HG02588 (cell line): Measurements from ENCODE around the gene BBX.
"Not testable (repeated sequence)": the region's sequence is repeated elsewhere in the genome, so short reads cannot be mapped to it uniquely, and the experiment has no call there.

Experiments used
- ATAC-seq: cut with Tn5 transposase; IDR thresholded peaks from one replicate; pipeline ENCODE4 v1.9.1; 2021; ENCODE audit warnings: mild to moderate bottlenecking, moderate library complexity; ENCODE audit not compliant: unreplicated experiment

BBX gene

DNA sequence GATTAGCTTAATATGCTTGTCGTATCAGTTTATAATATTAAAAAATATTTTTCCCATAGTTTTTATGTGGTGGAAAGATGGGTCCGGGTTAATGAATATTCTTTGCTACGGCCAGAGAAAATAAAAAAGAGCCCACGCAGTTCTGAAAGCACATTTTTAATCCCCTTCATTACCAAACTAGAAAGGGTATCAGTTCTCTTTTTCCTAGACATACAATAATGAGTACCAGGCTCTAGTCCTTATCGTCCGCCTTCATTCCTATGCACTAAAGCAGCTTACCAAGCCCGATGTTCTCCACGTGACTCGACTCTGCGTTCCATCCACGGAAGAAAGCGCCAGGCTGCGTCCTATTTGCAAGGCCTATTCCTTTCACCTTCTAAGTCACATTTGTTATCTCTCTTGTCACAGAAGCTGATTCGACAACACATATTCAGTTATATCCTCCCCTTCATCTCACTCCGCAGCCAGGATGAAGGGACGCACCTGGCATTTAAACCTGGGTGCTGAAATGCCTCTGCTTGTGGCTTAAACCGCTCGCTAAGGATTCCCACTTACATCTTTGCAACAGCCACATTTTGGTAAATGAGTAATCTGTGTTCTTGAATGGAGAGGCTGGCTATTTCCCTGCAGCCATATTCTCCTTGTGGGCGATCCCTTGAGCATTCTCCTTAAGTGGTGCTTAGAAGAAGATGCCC lies 311.1 kb downstream of the BBX start:
- ATAC-seq, result no peak

DNA sequence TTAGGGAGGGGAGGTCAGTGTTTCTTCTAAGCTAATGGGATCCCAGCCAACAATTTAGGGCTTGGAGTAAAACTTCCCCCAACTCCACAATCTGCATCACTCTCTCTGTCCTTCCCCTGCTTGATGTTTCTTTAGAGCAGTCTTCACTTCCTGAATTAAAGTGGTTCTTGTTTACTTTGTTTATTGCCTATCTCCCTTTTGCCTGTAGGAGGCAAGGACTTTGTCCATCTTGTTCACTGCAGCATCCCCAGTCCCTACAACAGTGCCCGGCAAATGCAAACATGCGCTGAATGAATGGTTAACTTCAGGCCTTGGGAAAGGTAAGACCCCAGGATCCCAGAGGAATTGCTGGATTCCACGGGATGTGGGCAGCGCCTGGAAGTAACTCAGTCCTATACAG lies 312.2 kb downstream of the BBX start:
- not testable (repeated sequence) for ATAC-seq

DNA sequence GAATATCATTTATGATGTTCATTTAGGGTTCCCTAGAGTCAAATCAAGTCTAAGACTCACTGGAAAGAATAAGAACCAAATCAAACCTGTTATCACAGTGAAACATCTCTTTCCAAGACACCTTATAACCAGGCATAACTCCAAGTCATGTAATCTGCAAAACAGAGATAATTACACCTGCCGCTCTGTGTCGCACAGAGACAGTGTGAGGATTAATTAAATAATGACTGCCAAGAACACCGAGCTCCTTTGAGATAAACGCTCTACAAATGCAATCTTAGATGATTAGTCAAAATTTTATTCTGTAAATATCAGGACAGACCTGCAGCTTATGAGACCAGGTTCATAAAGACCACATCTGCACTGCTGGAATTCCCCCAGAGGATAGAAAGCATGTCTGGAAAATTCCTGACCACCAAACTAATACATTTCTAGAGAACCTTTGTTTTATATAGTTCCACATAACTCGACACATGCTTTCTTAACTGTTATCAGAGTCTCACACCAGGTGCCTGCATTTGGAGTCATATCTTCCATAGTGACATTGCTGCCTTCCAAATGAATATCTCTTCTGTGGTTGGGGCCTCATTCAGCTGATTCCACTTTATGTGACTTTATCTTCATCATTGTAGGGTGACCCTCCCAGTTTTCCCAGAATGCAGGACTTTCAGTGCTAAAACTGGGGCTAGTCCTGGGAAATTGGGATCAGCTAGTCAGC lies 315.3 kb downstream of the BBX start:
- ATAC-seq, result no peak

DNA sequence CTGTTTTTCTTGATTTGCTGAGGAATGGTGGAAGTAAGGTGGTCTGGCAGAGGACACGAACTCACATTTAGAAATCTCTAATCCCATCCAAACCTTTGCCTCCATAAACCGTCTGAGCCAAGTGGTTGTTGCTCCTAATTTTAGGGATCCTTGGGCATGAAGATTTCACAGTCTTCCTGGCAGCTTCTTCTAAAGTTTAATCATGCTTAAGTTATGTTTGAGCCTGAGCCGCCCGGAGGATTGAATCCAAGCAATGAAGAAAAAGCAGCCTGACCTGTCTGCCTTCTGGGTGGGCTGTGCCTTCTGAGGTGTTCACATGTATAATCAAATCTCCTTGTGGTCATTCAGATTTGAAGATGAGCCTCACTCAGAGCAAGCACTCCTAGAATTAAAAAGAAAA lies 319.1 kb downstream of the BBX start:
- ATAC-seq, result no peak

DNA sequence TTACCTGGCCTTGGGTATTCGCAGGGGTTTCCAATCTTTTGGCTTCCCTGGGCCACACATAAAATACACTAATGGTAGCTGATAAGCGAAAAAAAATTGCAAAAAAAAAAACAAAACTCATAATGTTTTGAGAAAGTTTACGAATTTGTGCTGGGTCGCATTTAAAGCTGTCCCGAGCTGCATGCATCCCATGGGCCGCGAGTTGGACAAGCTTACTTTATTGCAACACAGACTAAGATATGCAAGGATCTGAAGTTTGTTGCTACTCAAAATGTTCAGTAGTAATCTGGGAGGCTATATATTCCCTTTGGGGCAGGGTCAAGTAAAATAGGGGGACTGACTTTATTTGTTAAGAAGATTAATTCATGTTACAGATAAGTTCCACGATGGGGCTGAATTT lies 320.2 kb downstream of the BBX start:
- ATAC-seq, result no peak

DNA sequence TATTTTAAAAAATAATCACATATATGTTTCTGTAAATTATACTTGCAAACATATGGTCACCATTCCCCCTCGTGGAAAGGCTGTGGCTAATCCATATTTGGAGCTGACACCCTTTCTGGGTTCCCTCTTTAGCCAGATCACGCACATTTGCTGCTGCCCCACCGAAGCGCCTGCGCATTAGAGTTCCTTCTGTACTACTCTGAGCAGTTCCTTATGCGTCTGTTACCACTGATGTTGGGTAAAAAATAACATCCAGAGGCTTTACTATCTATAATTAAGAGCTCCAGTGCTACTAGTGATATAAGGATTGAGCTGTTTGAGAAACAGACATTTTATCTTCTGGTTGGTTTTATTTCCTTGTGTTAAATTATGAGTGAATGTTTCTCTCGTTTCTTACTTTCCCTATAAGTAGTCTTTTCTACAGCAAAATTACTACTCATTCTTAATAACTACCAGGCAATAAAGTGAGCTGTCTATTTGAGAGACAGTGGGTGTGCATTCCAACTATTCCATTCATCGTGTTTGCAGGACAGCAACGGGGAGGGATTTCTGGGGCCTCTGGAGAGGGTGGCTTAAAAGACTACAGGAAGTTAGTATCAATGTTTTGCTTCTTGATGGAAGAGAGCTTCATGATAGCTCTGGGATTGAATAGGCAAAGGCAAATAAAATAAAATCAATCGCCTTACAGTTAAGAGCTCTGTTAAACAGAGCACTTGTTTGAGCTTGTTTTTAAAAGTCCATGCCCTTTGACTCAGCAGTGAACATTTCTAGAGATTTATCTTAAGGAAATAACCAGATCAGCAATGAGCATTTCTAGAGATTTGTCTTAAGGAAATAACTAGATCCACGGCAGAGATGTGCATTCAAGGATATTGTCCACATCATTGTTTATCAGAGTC lies 322.9 kb downstream of the BBX start:
- ATAC-seq, result no peak

DNA sequence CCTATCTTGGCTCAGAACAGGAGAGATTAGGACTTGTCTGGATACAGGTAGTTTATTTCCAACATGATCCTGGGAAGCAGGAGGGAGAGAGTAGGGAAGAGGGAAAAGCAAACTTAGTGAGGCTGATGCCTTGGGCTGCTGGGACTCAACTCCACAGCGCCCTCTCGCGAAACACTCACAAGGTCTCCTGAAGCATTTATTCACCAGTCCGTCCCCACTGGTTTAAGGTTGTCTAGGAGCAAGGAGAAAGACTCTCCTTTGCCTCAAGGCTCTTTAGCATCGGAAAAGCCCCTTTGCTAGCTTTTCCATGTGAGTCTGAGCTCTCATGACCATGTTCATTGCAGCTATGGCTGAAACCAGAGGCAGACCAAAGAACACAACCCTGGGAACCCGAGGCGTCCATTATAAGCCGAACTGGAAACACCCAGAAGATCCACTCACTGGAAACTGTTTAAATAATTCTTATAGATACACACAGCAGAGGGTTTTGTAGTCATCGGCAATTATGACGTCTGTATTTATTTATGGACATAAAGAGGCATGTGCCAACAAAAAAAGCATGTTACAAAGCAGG lies 323.6 kb downstream of the BBX start:
- ATAC-seq, result no peak

DNA sequence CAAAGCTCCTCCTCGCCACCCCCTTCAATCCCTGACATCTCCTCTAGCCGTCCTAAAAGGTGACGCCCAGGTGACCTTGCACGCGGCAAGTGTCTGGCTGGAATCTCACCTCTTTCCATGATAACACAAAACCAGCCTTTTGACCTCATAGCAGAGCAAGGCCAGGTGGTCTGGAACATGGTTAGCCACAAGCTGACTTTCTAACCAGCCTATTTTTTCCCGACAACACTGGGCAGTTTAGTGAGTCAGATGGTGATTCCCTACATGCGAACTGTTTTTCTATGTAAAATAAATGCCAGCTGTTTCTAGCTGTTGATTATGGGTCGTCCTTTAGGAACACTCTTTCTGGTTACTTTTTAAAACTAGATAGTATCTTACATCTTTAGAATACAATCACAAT lies 325.0 kb downstream of the BBX start:
- ATAC-seq, result no peak

DNA sequence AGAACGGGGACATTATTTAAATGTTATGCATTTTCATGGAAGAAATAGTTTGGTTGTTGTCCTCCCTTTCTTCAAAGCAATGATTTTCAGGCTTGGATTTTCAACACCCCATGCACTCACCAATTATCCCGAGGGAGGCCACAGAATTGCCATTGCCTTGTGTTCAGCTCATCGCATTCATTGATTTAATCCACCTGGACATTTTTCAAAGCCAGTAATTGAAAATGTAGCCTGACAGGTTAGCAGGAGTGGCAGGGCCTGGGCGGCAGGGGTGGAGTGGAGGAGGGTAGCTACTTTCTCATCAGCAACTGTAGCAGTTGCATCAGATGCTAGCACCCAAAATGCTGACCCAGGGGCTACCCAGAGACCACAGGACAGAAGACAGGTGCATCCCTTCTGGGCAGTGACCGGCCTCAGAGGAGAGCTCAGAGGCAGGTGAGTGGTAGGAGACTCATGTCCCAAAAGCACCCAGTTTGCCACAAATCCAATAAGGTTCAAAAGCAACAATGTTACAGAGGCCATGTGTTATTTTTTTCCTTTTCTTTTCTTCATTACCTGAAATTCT lies 325.7 kb downstream of the BBX start:
- ATAC-seq, result no peak

DNA sequence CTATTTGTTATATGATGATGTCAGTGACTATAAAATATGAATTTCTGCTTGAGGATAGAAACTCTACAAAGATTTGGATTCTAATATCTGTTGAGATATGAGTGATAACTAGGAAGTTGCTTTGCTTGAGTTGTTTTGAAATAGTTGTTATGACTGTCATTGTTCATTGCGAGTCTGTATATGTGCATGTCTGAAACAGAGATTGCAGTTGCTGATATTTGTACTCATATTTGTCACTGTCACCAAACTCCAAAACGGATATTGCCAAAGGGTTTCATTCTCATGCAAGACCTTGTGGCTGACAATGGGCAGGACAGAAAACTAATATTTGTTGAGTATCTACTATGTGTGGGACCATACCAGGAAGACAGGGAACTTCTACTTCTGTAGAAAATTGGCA lies 327.9 kb downstream of the BBX start:
- no peak for ATAC-seq

DNA sequence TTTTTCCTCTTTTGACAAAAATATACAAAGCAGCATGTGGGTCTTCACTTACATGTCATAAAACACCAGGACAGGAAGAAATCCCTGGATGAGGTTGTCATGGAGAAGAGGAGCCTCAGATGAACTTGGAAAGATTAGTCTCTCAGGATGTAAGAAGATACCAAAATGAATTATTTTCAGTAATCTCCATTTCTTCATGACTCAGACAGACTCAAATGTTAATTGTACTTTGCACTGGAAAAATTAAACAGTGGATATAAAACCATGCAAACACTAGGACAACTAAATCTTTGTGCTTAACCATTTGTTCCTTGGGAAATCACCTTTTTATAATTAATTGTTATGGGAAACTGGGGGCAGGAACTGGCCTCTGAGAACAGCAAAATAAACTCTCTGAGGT lies 331.1 kb downstream of the BBX start:
- ATAC-seq, result no peak

DNA sequence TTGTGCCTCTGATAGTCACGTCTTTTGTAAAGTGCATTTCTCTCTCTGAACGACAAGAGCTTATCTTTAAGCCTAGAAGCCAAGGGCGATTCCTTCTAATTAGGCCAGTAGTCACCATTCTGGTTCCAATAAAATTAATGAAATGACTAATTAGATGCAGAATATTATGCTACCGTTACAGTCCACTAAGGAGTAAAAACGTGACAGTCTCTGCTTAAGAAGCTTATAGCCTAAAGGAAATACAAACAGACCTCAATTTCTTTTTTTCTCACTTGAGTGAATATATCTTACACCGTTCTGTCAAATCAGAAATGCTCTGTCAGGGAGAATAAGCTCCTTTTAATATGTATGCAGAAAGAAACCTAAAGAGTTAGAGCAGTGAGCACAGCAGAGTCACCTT lies 332.0 kb downstream of the BBX start:
- ATAC-seq, result no peak

DNA sequence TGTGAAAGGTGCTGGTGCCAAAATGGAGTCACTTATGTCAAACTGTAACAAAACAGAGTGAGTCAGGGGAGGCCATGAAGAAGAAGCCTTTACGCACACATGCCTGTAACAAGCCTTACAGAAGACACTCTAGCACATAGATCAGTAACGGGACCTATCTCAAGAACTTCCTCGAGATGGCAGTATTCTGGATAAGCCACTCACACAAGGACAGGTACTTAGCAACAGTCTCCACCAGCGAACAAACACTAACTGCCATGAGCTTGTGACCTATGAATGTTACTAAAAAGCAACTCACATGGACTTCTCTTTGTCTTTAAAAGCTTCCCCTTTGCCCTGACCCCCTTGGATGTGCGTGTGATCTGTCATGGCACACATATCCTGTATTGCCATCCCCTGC lies 332.9 kb downstream of the BBX start:
- no peak for ATAC-seq

DNA sequence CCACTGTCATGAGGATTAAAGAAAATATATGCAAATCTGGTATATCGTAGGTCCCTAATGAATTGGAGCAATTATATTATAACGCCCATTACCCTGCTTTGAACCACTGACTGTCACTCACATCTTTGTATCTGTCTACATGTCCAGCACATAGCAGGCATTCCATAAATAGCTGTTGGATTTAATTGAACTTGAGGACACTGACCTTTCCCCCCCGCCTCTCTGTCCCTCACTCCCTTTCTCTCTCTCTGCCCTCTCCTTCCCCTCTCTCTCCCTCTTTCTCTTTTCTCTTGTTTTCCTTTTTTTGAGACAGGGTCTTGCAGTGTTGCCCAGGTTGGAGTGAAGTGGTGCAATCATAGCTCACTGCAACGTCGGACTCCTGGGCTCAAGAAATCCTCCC lies 335.1 kb downstream of the BBX start:
- no peak for ATAC-seq

DNA sequence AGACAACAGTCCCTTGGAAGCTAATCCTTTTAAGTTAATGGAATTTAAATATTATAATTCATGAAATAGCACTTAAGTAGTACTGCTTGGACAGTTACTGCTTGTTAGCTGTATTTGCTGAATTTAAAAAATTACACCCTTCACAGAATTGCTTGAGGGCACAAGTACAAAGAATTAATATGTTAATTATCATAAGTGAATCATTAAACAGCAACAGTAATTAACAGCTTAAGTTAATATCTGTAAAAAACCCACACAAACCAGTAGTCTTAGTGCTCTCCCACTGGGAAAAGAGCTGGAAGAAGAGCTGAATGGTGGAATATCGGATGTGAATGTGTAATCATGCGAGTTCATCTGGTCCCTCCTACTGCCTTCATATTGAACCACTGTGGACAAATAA lies 336.1 kb downstream of the BBX start:
- ATAC-seq, result no peak
